GM18499 (cell line): Measurements from ENCODE around the gene ERH.
"Not testable (repeated sequence)": the region's sequence is repeated elsewhere in the genome, so short reads cannot be mapped to it uniquely, and the experiment has no call there.

ENCODE experiments used
- ATAC-seq: cut with Tn5 transposase; IDR thresholded peaks from one replicate; pipeline ENCODE4 v1.9.1; 2021; ENCODE audit warnings: moderate number of reproducible peaks; ENCODE audit not compliant: insufficient read depth, unreplicated experiment

The ERH gene

DNA sequence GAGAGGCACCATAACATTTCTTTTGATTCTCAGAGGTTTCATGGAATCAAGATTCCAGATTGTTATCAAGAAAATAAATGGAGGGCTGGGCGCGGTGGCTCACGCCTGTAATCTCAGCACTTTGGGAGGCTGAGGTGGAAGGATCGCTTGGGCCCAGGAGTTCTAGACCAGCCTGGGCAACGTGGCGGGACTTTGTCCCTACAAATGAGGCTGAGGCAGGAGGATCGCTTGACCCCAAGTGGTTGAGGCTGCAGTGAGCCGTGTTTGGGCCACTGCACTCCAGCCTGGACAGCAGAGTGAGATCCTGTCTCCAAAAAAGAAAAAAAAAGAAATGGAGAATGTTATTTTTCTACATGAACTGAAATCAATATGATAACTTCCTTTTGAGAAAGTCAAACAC, 1.7 kb upstream of the ERH start:
- ATAC-seq, result no peak

DNA sequence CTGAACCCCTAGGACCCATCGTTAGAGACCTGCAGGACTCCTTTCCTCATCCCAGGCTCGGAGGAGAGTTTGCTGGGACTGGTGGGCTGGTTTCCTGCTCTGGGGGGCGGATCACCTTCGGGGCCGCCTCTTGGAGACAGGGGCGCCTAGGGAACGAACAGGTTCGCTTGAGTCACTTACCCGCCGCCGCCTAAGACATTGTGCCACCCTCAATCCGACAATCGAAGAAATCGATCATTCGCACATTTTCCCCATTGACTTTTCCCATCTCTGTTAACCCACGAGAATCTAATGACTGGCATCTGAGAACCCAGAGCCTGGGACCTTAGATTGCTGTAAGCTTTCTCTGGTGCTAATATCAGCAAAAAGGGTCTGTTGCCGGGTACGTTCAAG, 715 bp upstream of the ERH start:
- ATAC-seq, result no peak

DNA sequence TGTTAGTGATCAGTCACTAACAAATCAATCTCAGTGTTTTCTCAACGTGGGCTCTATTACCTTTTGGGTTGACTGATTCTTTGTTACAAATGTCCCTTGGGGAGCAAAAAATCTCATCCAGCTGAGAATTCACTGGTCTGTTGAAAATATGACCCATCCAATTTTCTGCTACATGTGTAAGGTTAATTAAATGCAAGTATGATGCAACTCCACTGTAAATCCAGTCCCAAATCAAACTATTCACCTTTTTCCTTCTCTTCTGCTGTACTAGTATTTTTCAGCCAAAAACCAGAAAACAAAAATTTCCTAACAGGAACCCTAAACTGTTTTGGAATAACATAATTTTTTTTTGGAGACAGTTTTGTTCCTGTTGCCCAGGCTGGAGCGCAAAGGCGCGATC, 2.2 kb downstream of the ERH start:
- ATAC-seq, result no peak

DNA sequence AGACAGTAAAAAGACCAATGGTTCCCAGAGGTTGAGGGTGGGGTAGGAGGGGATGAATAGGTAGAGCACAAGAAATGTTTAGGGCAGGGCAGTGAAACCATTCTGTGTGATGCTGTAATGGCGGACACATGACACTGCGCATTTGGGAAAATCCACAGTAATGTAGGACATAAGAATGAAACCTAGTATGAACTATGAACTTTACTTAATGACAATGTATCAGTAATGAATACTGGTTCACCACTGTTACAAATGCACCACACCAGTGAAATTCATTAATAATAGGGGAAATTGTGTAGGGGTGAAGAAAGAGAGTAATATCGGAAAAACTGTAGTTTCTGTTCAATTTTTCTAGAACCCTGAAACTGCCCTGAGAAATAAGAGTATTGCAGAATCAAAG, 5.6 kb downstream of the ERH start:
- no peak for ATAC-seq

DNA sequence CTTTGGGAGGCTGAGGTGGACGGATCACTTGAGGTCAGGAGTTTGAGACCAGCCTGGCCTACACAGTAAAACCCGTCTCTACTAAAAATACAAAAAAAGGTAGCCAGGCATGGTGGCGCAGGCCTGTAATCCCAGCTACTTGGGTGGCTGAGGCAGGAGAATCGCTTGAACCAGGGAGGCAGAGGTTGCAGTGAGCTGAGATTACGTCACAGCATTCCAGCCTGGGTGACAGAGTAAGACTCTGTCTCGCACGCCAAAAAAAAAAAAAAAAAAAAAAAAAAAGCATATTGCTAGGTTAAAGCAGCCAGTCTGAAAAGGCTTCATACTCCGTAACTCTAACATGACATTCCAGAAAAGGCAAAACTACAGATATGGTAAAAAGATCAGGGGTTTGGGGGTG, 6.7 kb downstream of the ERH start:
- not testable (repeated sequence) for ATAC-seq

DNA sequence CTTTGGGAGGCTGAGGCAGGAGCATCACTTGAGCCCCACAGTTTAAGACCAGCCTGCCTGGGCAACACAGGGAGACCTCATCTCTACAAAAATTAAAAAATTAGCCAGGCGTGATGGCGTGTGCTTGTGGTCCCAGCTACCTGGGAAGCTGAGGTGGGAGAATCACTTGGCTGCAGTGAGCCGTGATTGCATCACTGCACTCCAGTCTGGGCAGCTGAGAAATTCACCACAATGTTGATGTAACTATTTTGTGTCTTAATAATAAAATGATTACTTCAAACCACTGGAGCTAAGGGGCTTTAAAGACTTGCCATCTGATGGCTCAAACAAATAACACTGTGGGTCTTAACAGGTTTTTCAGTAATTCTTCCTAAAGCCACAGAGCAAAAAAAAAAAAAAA, 10.8 kb downstream of the ERH start:
- ATAC-seq, result no peak

- ATAC-seq, result no peak
These were observed 19.8 kb downstream of the ERH start for GRCh38 chr14:69378274-69378673.

- no peak for ATAC-seq
These were observed 21.7 kb downstream of the ERH start for GRCh38 chr14:69376439-69376838.

- ATAC-seq, result no peak
These were observed 22.4 kb downstream of the ERH start for GRCh38 chr14:69375722-69376121.

- ATAC-seq, result no peak
These were observed 22.9 kb downstream of the ERH start for GRCh38 chr14:69375182-69375581.

- no peak for ATAC-seq
These were observed 23.9 kb downstream of the ERH start for GRCh38 chr14:69374235-69374634.

- ATAC-seq, result no peak
These were observed 25.0 kb downstream of the ERH start for GRCh38 chr14:69373104-69373503.

GRCh38 chr14:69372146-69372545, 26.0 kb downstream of the ERH start:
- no peak for ATAC-seq

- no peak for ATAC-seq
These were observed 28.0 kb downstream of the ERH start for GRCh38 chr14:69370061-69370460.

DNA sequence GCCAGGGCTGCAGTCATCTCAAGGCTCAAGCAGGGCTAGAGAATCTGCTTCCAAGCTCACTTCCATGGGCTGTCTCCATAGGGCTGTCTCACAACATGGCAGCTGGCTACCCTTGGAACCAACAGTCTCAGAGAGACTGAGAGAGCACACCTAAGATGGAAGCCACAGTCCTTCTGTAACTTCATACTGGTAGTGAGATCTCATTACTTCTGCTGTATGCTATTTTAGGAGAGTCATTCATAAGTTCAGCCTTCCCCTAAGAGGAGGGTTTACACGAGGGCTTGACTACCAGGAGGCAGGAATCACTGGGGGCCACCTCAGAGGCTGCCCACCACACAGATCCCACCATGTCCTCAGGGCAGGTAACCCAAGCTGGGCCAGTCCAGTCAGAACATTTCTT, 29.7 kb downstream of the ERH start:
- no peak for ATAC-seq

- ATAC-seq, result no peak
These were observed 31.3 kb downstream of the ERH start for GRCh38 chr14:69366761-69367160.

DNA sequence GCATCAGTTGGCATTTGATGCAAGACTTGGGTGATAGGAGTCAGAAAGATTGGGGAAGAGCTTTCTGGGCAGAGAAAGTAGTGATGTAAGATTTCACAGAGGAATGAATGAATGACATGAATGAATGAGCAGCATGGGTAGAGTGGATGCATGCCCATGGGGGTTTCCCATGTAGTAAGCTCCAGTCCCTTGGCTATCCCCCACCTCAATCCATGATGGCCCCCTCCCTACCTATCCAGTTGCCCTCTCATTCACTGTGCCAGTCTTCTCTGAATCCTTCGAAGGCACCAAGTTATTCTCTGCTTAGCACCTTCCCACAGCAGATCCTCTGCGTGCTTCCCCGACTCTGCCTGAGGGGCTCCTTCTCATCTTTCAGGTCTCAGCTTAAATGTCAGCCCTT, 32.0 kb downstream of the ERH start:
- ATAC-seq, result no peak

DNA sequence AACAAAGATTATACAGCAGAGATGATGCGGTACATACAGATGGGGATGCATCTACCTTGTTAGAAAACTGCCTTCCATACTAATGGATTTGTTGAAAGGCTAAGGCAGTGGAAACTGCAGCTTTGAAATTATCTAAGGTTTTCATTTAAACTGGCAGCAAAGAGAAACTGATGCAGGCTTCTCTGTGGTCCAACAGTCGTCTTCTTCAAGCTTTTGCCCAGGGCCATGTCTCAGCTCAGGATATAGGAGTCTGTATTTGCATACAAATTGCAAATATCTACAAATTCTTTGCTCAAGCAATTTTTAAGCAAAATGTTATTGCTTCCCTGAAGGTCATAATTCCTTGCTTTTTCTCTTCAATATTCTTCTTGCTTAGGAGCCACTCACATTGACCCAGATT, 33.7 kb downstream of the ERH start:
- ATAC-seq, result no peak

DNA sequence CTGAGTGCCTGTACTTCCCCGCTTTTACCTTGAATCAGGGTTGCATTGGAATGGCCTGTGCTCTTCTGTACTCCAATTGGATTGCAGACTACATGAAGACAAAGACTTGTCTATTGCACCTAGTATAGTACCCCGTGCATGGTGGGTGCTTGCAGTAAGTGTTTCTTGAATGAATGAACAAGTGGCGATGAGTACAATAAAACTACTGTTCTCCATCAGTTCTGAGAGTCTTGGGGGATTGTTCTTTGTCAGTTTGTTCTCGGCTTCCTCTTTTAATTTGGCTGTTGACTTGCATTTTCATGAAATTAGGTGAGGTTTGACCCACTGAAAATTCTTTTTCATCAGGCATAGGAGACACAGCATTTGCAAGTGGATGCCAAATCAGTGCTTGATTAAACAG, 34.1 kb downstream of the ERH start:
- no peak for ATAC-seq

DNA sequence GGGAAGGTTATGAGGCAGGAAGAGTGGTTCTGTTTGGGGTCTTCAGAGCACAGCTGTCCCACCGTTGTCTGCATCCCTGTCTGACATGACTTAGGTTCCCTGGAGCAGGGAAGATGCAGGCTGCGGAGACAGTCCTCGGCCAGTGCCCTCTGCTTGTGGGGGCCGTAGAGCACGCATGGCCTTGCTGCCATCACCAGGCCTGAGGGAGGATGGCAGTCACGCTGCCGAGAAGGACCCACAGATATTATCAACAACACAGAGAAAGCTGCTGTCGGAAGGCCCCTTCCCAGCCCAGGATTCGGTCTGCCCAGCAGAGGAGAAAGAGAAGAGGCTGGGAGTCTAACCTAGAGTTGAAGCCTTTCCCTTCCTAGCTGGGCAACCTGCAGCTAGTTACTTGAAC, 35.0 kb downstream of the ERH start:
- ATAC-seq, result no peak

DNA sequence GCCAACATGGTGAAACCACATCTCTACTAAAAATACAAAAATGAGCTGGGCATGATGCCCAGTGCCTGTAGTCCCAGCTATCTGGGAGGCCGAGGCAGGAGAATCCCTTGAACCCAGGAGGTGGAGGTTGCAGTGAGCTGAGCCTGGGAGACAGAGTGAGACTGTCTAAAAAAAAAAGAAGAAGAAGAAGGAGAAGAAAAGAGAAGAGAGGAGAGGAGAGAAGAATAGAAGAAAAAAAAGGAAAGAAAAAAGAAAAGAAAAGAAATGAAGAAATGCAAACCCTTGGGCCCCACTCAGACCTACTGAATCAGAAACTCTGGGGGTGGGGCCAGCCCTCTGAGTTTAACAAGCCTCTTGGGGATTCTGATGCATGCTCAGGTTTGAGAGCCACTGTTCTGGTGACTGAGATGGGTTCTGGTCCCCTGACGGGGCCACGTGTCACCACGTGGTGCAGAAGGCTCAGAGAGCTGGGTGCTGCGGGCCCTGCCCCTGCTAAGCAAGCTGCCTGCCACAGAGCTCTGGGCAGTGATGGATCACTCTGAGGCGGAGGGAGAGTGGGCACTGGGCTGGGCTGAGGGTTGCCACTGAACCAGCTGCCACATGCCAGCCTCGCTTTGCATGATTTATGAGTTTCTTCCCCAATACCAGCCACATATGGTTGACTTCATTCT, 37.5 kb downstream of the ERH start:
- ATAC-seq, result no peak

DNA sequence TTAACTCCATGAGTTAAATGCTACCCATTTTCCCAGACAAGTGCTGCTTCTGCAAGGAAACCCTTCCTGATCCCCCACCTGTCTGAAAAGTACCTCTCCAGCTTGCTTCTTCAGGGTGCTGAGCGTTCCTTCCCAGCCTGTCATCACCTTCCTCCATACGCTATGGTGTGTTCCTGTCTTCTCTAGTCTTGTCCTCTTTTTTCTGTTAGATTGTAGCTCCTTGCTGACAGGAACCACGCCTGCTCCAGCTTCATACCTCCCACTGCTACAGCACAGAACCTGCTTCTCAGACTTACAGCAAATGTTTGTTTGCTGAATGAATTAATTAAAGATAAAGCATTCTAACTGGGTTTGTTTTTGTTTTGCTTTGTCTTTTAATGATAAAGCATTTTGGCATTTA, 39.1 kb downstream of the ERH start:
- no peak for ATAC-seq
